PFSK-1 (cell line): ENCODE measurements around the gene DCTN4.

Experiments
- FOXP2 ChIP-seq: optimal IDR thresholded peaks from 2 replicates; pipeline ENCODE3; 2011; ENCODE audit warnings: borderline replicate concordance, control low read depth, inconsistent platforms; ENCODE audit not compliant: insufficient read depth; ENCODE audit errors: extremely low read length, extremely low read depth
- POLR2AphosphoS5 ChIP-seq: IDR thresholded peaks from 2 replicates; pipeline ENCODE4 v1.6.1; 2012; ENCODE audit warnings: low read depth, mild to moderate bottlenecking, control low read depth, low read length, moderate library complexity
- SIN3A ChIP-seq: IDR thresholded peaks from 2 replicates; pipeline ENCODE4 v1.6.1; 2012; ENCODE audit warnings: mild to moderate bottlenecking, low read length, moderate library complexity, borderline replicate concordance; ENCODE audit not compliant: insufficient read depth
- TAF1 ChIP-seq: IDR thresholded peaks from 2 replicates; pipeline ENCODE4 v1.6.1; 2012; ENCODE audit warnings: low read length, control low read depth, borderline replicate concordance; ENCODE audit not compliant: insufficient read depth
- TF ChIP-seq, protein P1 (sequence below), 2 experiments: IDR thresholded peaks; 2 replicates each; pipeline versions ENCODE4 v1.6.1 to v1.8.0; 2011 to 2012; ENCODE audit warnings: low read depth in 2 of 2, low read length in 2 of 2, control low read depth in 1 of 2, inconsistent platforms in 1 of 2, mild to moderate bottlenecking in 1 of 2, moderate library complexity in 1 of 2; ENCODE audit not compliant: insufficient read depth in 1 of 2

Gene DCTN4

DNA sequence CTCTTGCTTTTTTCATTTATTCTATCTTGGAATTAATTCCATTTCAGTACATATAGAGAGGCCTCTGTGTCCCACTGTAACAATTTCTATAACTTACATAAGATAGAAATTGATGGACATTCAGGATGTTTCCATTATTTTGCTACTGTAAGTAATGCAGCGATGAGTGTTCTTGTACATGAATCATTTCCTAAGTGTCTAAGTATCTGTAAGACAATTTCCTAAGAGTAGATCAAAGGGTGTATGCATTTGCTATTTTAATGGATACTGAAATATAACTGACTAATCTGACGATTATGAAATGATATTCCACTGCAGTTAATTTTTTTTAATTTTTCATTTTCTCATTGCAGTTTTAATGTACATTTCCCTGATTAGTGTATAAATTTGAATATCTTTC, 35.0 kb downstream of the DCTN4 start:
- TF ChIP-seq SIN3A (no peak), POLR2AphosphoS5 (no peak), FOXP2 (no peak), TAF1 (no peak)
- TF ChIP-seq, protein P1, sequence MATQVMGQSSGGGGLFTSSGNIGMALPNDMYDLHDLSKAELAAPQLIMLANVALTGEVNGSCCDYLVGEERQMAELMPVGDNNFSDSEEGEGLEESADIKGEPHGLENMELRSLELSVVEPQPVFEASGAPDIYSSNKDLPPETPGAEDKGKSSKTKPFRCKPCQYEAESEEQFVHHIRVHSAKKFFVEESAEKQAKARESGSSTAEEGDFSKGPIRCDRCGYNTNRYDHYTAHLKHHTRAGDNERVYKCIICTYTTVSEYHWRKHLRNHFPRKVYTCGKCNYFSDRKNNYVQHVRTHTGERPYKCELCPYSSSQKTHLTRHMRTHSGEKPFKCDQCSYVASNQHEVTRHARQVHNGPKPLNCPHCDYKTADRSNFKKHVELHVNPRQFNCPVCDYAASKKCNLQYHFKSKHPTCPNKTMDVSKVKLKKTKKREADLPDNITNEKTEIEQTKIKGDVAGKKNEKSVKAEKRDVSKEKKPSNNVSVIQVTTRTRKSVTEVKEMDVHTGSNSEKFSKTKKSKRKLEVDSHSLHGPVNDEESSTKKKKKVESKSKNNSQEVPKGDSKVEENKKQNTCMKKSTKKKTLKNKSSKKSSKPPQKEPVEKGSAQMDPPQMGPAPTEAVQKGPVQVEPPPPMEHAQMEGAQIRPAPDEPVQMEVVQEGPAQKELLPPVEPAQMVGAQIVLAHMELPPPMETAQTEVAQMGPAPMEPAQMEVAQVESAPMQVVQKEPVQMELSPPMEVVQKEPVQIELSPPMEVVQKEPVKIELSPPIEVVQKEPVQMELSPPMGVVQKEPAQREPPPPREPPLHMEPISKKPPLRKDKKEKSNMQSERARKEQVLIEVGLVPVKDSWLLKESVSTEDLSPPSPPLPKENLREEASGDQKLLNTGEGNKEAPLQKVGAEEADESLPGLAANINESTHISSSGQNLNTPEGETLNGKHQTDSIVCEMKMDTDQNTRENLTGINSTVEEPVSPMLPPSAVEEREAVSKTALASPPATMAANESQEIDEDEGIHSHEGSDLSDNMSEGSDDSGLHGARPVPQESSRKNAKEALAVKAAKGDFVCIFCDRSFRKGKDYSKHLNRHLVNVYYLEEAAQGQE (IDR thresholded peaks at IDR 0.05; ENCODE audit: insufficient read depth in 1 of 2, low read depth in 2 of 2, low read length in 2 of 2), result no peak

DNA sequence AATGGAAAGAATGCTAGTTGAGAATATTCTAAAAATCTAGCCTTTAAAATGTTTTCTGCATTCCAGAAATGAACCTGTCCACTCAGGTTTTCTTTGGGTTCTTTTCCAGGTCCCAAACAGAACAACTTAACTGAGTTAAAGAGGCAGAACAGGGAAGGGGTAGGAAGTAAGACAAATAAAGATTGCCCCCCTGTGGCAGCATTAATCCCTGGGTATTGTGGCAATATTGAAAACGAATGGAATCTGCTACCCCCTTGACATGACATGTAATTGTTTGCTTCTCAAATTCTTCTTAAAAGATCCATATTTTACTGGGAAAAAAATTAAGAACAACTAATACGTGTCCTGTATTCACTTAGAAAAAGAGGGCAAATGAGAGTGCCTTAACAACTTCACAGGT, 48.7 kb downstream of the DCTN4 start:
- TF ChIP-seq TAF1 (no peak), FOXP2 (no peak), POLR2AphosphoS5 (no peak), SIN3A (no peak)
- TF ChIP-seq, protein P1 (IDR thresholded peaks at IDR 0.05; ENCODE audit: insufficient read depth in 1 of 2, low read depth in 2 of 2, low read length in 2 of 2), result no peak

DNA sequence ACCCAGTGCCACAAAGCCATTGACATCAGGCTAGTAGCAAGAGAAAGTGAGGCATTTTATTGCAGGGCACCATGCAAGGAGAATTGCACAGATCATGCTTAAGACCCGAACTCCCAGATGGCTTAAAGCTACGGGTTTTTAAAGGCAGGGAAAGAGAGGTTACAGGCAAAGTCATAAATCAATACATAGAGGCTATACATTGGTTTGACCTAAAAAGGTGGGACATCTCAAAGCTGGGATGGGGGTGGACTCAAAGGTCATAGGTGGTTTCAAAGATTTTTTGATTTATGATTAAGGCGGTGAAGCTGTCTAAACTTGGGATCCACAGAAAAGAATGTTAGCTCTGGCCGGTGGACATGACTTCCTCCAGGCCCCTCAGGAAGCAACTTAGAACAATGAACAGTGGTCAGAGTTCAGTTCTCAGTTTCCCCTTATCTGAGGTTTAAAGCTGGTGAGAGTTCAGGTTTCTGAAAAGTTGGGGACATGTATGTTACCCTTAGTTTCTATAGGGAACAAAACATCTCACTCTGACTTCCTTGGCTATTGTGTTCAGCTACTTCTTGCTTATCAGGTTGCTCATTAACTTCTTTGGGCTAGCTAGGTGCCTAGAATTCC, 51.9 kb downstream of the DCTN4 start:
- TF ChIP-seq, protein P1 (IDR thresholded peaks at IDR 0.05; ENCODE audit: insufficient read depth in 1 of 2, low read depth in 2 of 2, low read length in 2 of 2), result no peak
- TF ChIP-seq TAF1 (no peak), FOXP2 (no peak), SIN3A (no peak), POLR2AphosphoS5 (no peak)

DNA sequence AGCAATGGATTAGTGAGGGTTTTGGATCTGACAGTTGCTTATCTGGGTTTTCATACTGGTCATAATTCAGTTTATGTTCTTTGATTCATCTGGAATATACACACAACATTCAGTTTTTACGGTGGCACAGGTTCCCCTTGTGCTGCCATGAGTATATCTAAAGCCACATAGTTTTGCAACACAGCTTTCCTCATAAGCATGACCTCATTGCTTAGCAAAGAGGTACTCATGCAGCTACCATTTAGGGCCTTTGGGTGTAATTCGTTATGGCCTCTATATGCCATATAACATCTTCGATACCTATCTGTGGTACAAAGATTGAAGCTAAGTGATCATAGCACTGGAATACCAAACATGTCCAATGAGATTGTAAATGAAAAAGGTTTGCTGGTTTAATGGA, 55.1 kb downstream of the DCTN4 start:
- TF ChIP-seq, protein P1 (IDR thresholded peaks at IDR 0.05; ENCODE audit: insufficient read depth in 1 of 2, low read depth in 2 of 2, low read length in 2 of 2), result no peak
- TF ChIP-seq FOXP2, result no peak
- no peak for TF ChIP-seq POLR2AphosphoS5
- TF ChIP-seq SIN3A, result no peak
- TF ChIP-seq TAF1, result no peak
